ENCODE results near the gene GNA14.
"Not testable (repeated sequence)": the region's sequence is repeated elsewhere in the genome, so short reads cannot be mapped to it uniquely, and the experiment has no call there.

GNA14 gene

GRCh38 chr9:77514886-77515711, 133.0 kb downstream of the GNA14 start:
- TF ChIP-seq GATA1 (IDR thresholded peaks at IDR 0.05; ENCODE audit: low read depth, low read length) (no peak), POLR2A (IDR thresholded peaks at IDR 0.05; ENCODE audit: low read length) (no peak)
- DNase-seq, result no peak

GRCh38 chr9:77513457-77513856, 134.7 kb downstream of the GNA14 start:
- TF ChIP-seq GATA1 (IDR thresholded peaks at IDR 0.05; ENCODE audit: low read depth, low read length), result no peak
- TF ChIP-seq POLR2A (IDR thresholded peaks at IDR 0.05; ENCODE audit: low read length), result no peak
- no peak for DNase-seq

- DNase-seq, result no peak
- TF ChIP-seq GATA1 (IDR thresholded peaks at IDR 0.05; ENCODE audit: low read depth, low read length) (no peak), POLR2A (IDR thresholded peaks at IDR 0.05; ENCODE audit: low read length) (no peak)
Observed at GRCh38 chr9:77512876-77513275, 135.2 kb downstream of the GNA14 start.

- TF ChIP-seq POLR2A (IDR thresholded peaks at IDR 0.05; ENCODE audit: low read length) (no peak), GATA1 (IDR thresholded peaks at IDR 0.05; ENCODE audit: low read depth, low read length) (no peak)
- no peak for DNase-seq
Observed at GRCh38 chr9:77511525-77511924, 136.6 kb downstream of the GNA14 start.

- TF ChIP-seq GATA1 (IDR thresholded peaks at IDR 0.05; ENCODE audit: low read depth, low read length), result no peak
- no peak for TF ChIP-seq POLR2A (IDR thresholded peaks at IDR 0.05; ENCODE audit: low read length)
- no peak for DNase-seq
Observed at GRCh38 chr9:77510666-77511065, 137.5 kb downstream of the GNA14 start.

GRCh38 chr9:77508396-77508795, 139.7 kb downstream of the GNA14 start:
- DNase-seq, result no peak
- no peak for TF ChIP-seq GATA1 (IDR thresholded peaks at IDR 0.05; ENCODE audit: low read depth, low read length)
- no peak for TF ChIP-seq POLR2A (IDR thresholded peaks at IDR 0.05; ENCODE audit: low read length)

GRCh38 chr9:77507212-77507961, 140.7 kb downstream of the GNA14 start:
- no peak for DNase-seq
- TF ChIP-seq GATA1 (IDR thresholded peaks at IDR 0.05; ENCODE audit: low read depth, low read length) (no peak), POLR2A (IDR thresholded peaks at IDR 0.05; ENCODE audit: low read length) (no peak)

- TF ChIP-seq GATA1 (IDR thresholded peaks at IDR 0.05; ENCODE audit: low read depth, low read length), result no peak
- DNase-seq, result no peak
Observed at GRCh38 chr9:77505232-77505631, 142.9 kb downstream of the GNA14 start.

- no peak for DNase-seq
- TF ChIP-seq GATA1 (IDR thresholded peaks at IDR 0.05; ENCODE audit: low read depth, low read length), result no peak
- TF ChIP-seq POLR2A (IDR thresholded peaks at IDR 0.05; ENCODE audit: low read length), result no peak
Observed at GRCh38 chr9:77502568-77502967, 145.6 kb downstream of the GNA14 start.

GRCh38 chr9:77498891-77499290, 149.2 kb downstream of the GNA14 start:
- no peak for DNase-seq
- no peak for TF ChIP-seq POLR2A (IDR thresholded peaks at IDR 0.05; ENCODE audit: low read length)
- no peak for TF ChIP-seq GATA1 (IDR thresholded peaks at IDR 0.05; ENCODE audit: low read depth, low read length)

- no peak for TF ChIP-seq POLR2A (IDR thresholded peaks at IDR 0.05; ENCODE audit: low read length)
- no peak for TF ChIP-seq GATA1 (IDR thresholded peaks at IDR 0.05; ENCODE audit: low read depth, low read length)
- DNase-seq, result no peak
Observed at GRCh38 chr9:77497322-77498198, 150.6 kb downstream of the GNA14 start.

GRCh38 chr9:77495834-77496671, 152.1 kb downstream of the GNA14 start:
- no peak for DNase-seq
- TF ChIP-seq POLR2A (IDR thresholded peaks at IDR 0.05; ENCODE audit: low read length) (no peak), GATA1 (IDR thresholded peaks at IDR 0.05; ENCODE audit: low read depth, low read length) (no peak)

GRCh38 chr9:77490279-77490678, 157.8 kb downstream of the GNA14 start:
- not testable (repeated sequence) for DNase-seq

- not testable (repeated sequence) for DNase-seq
Observed at GRCh38 chr9:77489405-77490163, 158.5 kb downstream of the GNA14 start.
